HCT116 (cell line): ENCODE data around the gene DDX27. TPM values are rescaled to one million over a fixed set of nuclear protein-coding genes. Genes with fewer than 3 reads are reported as not detected.

Source experiments
- ATAC-seq: fragments of 200-7000 bp; cut with Tn5 transposase; 2 replicates; pipeline ENCODE4 v1.9.1; 2020; ENCODE audit warnings: mild to moderate bottlenecking, moderate library complexity
- BruUV-seq: library from RNA; stranded (reverse); fragments of 400-500 nt; replicated peaks from 2 replicates; lab custom pipeline; 2021; lab: Mats Ljungman, UMichigan
- CTCF ChIA-PET: fragments of 300-600 bp; sonication (Branson Sonifier 250); formaldehyde crosslinking; loops from one replicate; lab custom pipeline; 2021; ENCODE audit warnings: antibody characterized with exemption; lab: Charles Lee
- POLR2A ChIA-PET: fragments of 300-600, 350-600 bp; sonication (Branson Sonifier 250); formaldehyde crosslinking; loops from one replicate; lab custom pipeline; 2021; ENCODE audit warnings: antibody characterized with exemption; lab: Charles Lee
- RAD21 ChIA-PET, 2 experiments: fragments of 300-600 bp; sonication (Branson Sonifier 250); formaldehyde crosslinking; loops; one replicate each; lab custom pipeline; 2023; ENCODE audit warnings: low total read pairs in 2 of 2; ENCODE audit not compliant: uncharacterized antibody in 2 of 2, unreplicated experiment in 2 of 2, low non-redundant PET in 1 of 2; lab: Charles Lee
- DNase-seq: peaks from one replicate; pipeline ENCODE4 v3.0.0-alpha.2; 2010; ENCODE audit warnings: low read depth, low spot score
- H2AFZ ChIP-seq: fragments of 200-600 bp; shearing (Covaris generic), sonication (generic); 2 replicates; pipeline ENCODE4 v1.6.1; 2017; ENCODE audit warnings: low read depth, mixed run types, mixed read lengths, antibody characterized with exemption, low read length; ENCODE audit not compliant: poor library complexity, severe bottlenecking
- H3K27ac ChIP-seq: 2 replicates; pipeline ENCODE4 v1.5.1; 2012; ENCODE audit warnings: low read depth, low read length
- H3K27me3 ChIP-seq: fragments of 200-600 bp; sonication (generic); 2 replicates; pipeline ENCODE4 v1.6.1; 2016; ENCODE audit warnings: mixed run types, low read length, mixed read lengths; ENCODE audit not compliant: insufficient read depth
- H3K36me3 ChIP-seq, 2 experiments: fragments of 200-500 bp in 1 of 2; fragments of 200-600 bp in 1 of 2; sonication (Bioruptor generic) in 1 of 2; sonication (generic) in 1 of 2; 2 replicates each; pipeline versions ENCODE4 v1.5.1 to v1.6.1; 2014 to 2016; ENCODE audit warnings: low read length in 2 of 2, inconsistent platforms in 1 of 2, mixed read lengths in 1 of 2, mixed run types in 1 of 2; ENCODE audit not compliant: insufficient read depth in 2 of 2, control insufficient read depth in 1 of 2
- H3K4me1 ChIP-seq, 2 experiments: fragments of 200-600 bp in 1 of 2; sonication (generic) in 1 of 2; 2 replicates each; pipeline versions ENCODE4 v1.5.1 to v1.6.1; 2012 to 2017; ENCODE audit warnings: low read length in 2 of 2, inconsistent platforms in 1 of 2, mild to moderate bottlenecking in 1 of 2, mixed read lengths in 1 of 2, mixed run types in 1 of 2, moderate library complexity in 1 of 2; ENCODE audit not compliant: insufficient read depth in 2 of 2, control insufficient read depth in 1 of 2
- H3K4me2 ChIP-seq: fragments of 200-600 bp; sonication (generic); 2 replicates; pipeline ENCODE4 v1.6.1; 2017; ENCODE audit warnings: mixed run types, low read length, mixed read lengths
- H3K4me3 ChIP-seq, 2 experiments: fragments of 200-600 bp in 1 of 2; sonication (generic) in 1 of 2; replicated peaks in 1 of 2; 2 replicates each; pipeline ENCODE4 v1.5.1; 2011 to 2016; ENCODE audit warnings: low read length in 2 of 2, control low read depth in 1 of 2, low read depth in 1 of 2, mild to moderate bottlenecking in 1 of 2, mixed read lengths in 1 of 2, mixed run types in 1 of 2
- H3K79me2 ChIP-seq: fragments of 200-600 bp; sonication (generic); 2 replicates; pipeline ENCODE4 v1.6.1; 2017; ENCODE audit warnings: mild to moderate bottlenecking, mixed run types, low read length, moderate library complexity, mixed read lengths; ENCODE audit not compliant: insufficient read depth
- H3K9ac ChIP-seq: fragments of 200-600 bp; sonication (generic); 2 replicates; pipeline ENCODE4 v1.6.1; 2016; ENCODE audit warnings: low read length, mixed read lengths
- H3K9me2 ChIP-seq: fragments of 200-600 bp; sonication (generic), shearing (Covaris generic); 2 replicates; pipeline ENCODE4 v1.6.1; 2017; ENCODE audit warnings: mixed run types, mild to moderate bottlenecking, moderate library complexity; ENCODE audit not compliant: insufficient read depth
- H3K9me3 ChIP-seq, 2 experiments: fragments of 200-500 bp in 1 of 2; fragments of 200-600 bp in 1 of 2; sonication (Bioruptor generic) in 1 of 2; sonication (generic) in 1 of 2; 2 replicates each; pipeline ENCODE4 v1.6.1; 2014 to 2017; ENCODE audit warnings: low read length in 2 of 2, mixed read lengths in 2 of 2, inconsistent platforms in 1 of 2, low read depth in 1 of 2, mild to moderate bottlenecking in 1 of 2, mixed run types in 1 of 2, moderate library complexity in 1 of 2; ENCODE audit not compliant: control insufficient read depth in 1 of 2, insufficient read depth in 1 of 2
- H4K20me1 ChIP-seq: fragments of 200-600 bp; sonication (generic), shearing (Covaris generic); 2 replicates; pipeline ENCODE4 v1.6.1; 2017; ENCODE audit warnings: mixed run types, mild to moderate bottlenecking, moderate library complexity; ENCODE audit not compliant: insufficient read depth
- CEBPB ChIP-seq: IDR thresholded peaks from 2 replicates; pipeline ENCODE4 v1.6.1; 2012; ENCODE audit warnings: low read depth
- CTCF ChIP-seq, 3 experiments: fragments of 200-600 bp in 1 of 3; sonication (generic) in 1 of 3; IDR thresholded peaks in 2 of 3; conservative IDR thresholded peaks in 1 of 3; 2 replicates each; pipeline ENCODE4 v1.5.1; 2012 to 2017; ENCODE audit warnings: low read depth in 2 of 3, low read length in 2 of 3, antibody characterized with exemption in 1 of 3, borderline replicate concordance in 1 of 3, control low read depth in 1 of 3, mild to moderate bottlenecking in 1 of 3, mixed read lengths in 1 of 3, mixed run types in 1 of 3, moderate library complexity in 1 of 3; ENCODE audit not compliant: insufficient read depth in 1 of 3
- EGR1 ChIP-seq: IDR thresholded peaks from 2 replicates; pipeline ENCODE4 v1.6.1; 2012; ENCODE audit warnings: low read depth
- ELF1 ChIP-seq: IDR thresholded peaks from 2 replicates; pipeline ENCODE4 v1.6.1; 2012; ENCODE audit warnings: low read depth, borderline replicate concordance
- EZH2 ChIP-seq: fragments of 200-600 bp; sonication (generic); IDR thresholded peaks from 2 replicates; pipeline ENCODE4 v1.6.1; 2017; ENCODE audit warnings: antibody characterized with exemption, mixed run types
- EZH2phosphoT487 ChIP-seq: fragments of 200-600 bp; IDR thresholded peaks from 2 replicates; pipeline ENCODE4 v1.6.1; 2018; ENCODE audit warnings: antibody characterized with exemption, borderline replicate concordance
- FOSL1 ChIP-seq: IDR thresholded peaks from 2 replicates; pipeline ENCODE4 v1.6.1; 2012; ENCODE audit warnings: low read depth
- POLR2A ChIP-seq: IDR thresholded peaks from 2 replicates; pipeline ENCODE4 v1.7.0; 2011; ENCODE audit warnings: borderline replicate concordance; ENCODE audit not compliant: insufficient read depth, insufficient read length; ENCODE audit errors: extremely low read depth
- POLR2AphosphoS5 ChIP-seq: IDR thresholded peaks from 2 replicates; pipeline ENCODE4 v1.6.1; 2011; ENCODE audit warnings: mild to moderate bottlenecking, low read depth, low read length, moderate library complexity
- RAD21 ChIP-seq: IDR thresholded peaks from 2 replicates; pipeline ENCODE4 v1.6.1; 2012; ENCODE audit warnings: low read depth, mild to moderate bottlenecking
- REST ChIP-seq: IDR thresholded peaks from 2 replicates; pipeline ENCODE4 v1.6.1; 2012; ENCODE audit warnings: low read depth
- SIN3A ChIP-seq: IDR thresholded peaks from 2 replicates; pipeline ENCODE4 v1.6.1; 2012; ENCODE audit warnings: low read depth
- SP1 ChIP-seq: IDR thresholded peaks from 2 replicates; pipeline ENCODE4 v1.6.1; 2012; ENCODE audit warnings: low read depth
- TCF7L2 ChIP-seq: IDR thresholded peaks from 2 replicates; pipeline ENCODE4 v1.7.0; 2011; ENCODE audit warnings: borderline replicate concordance, inconsistent platforms; ENCODE audit not compliant: insufficient read depth, insufficient read length; ENCODE audit errors: extremely low read depth
- YY1 ChIP-seq: IDR thresholded peaks from 2 replicates; pipeline ENCODE4 v1.6.1; 2011; ENCODE audit warnings: low read length, low read depth, moderate library complexity, mild to moderate bottlenecking; ENCODE audit not compliant: insufficient replicate concordance; ENCODE audit errors: extremely low read depth
- ZFX ChIP-seq: fragments of 450-650 bp; IDR thresholded peaks from 2 replicates; pipeline ENCODE4 v1.6.1; 2017
- intact Hi-C: fragments of 100-400 bp; cut with micrococcal nuclease; formaldehyde crosslinking; loops from 2 replicates; pipeline ENCODE4 v1.10.0; 2022
- total RNA-seq: library from RNA; stranded (reverse); gene quantifications from one replicate; pipeline ENCODE4 v1.2.1, GENCODE V29; 2021; ENCODE audit not compliant: unreplicated experiment
- TF ChIP-seq, protein P1 (sequence below): IDR thresholded peaks from 2 replicates; pipeline ENCODE4 v1.6.1; 2012
- TF ChIP-seq, protein P2 (sequence below): IDR thresholded peaks from 2 replicates; pipeline ENCODE4 v1.6.1; 2011; ENCODE audit warnings: mild to moderate bottlenecking, low read length, moderate library complexity; ENCODE audit not compliant: insufficient replicate concordance; ENCODE audit errors: extremely low read depth

The DDX27 gene
- total RNA-seq, 1 experiment from 2014 or later = 32.1 TPM

DNA sequence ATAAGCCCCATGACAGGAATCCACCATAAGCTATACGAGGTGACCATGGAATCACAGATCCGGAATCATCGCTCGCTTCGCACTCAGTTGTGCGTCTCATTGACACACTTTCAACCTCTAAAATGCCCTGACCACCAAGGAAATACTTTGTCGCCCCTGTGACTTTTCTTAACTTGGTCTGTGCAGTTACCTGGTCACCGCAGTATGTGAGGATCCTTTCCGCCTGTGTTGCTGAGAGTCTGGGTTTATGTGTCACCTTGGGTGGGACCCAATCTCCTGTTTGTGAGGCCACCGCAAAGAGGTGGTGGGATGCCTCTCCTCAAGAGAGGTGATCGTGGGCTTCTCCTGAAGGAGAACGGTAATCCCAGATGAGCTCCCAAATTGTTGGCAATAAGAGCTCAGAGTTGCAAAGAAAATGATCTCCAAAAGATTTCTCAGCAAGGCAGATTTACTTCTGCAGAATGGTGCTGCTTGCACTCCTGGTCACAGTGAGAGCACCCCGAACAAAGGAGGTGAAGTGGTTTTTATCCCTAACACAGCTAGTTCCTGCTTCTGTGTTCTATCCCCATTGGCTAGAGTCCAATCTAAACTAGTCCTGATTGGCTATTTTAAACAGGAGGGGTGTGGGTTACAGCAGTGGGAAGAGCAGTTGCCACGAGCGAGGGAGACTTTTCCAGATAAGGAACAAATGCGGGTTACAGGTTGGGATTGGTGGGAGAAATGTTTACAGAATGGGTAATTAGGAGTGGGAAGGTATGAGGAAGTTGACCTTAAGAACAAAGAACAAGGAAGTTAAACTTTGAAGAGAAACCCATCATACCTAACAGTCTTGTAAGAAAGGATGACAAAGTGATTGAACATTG is 67.7 kb downstream of the DDX27 start:
- H3K9ac ChIP-seq = peak overlapping the region; percentile 12; the same call in 1 of the 2 replicates
- H3K9me2 ChIP-seq = no peaks in the 10 kb centered on the region
- no TSS peak for BruUV-seq
- peaks cover 87% of the 10 kb centered on the region for H4K20me1 ChIP-seq
- H3K27ac ChIP-seq = peak overlapping the region; percentile 38; the same call in 1 of the 2 replicates
- intact Hi-C loops = no loop called here
- H3K4me2 ChIP-seq = peak overlapping the region; percentile 7; the same call in 1 of the 2 replicates
- no peaks in the 10 kb centered on the region for H3K9me3 ChIP-seq
- no peak overlapping the region for H2AFZ ChIP-seq
- DNase-seq (no peak), ATAC-seq (no peak)
- H3K27me3 ChIP-seq = no peaks in the 10 kb centered on the region
- H3K79me2 ChIP-seq = peaks cover 66% of the 10 kb centered on the region
- ChIA-PET RAD21 (no interaction called here), POLR2A (interaction anchor here (0.6 to 3.2 kb wide), 4 partner anchors 9 to 915 kb away, joined by 3 to 15 read pairs (median 3); partner anchors contain the start of gene ZNFX1), CTCF (interaction anchor here (1.5 kb wide), 1 partner anchor 70 kb away, joined by 4 read pairs; no protein-coding TSS in a partner anchor)
- H3K4me1 ChIP-seq = peaks cover 34 to 67% of the 10 kb centered on the region in 2 experiments; a peak in 3 of 4 replicates
- peaks cover 71 to 74% of the 10 kb centered on the region in 2 experiments for H3K36me3 ChIP-seq
- H3K4me3 ChIP-seq = no peak overlapping the region
- TF ChIP-seq SIN3A = no peak
- peak; percentile 22; the same call in 1 of the 2 replicates for TF ChIP-seq ELF1
- TF ChIP-seq EZH2 = no peak
- TF ChIP-seq, protein P1, sequence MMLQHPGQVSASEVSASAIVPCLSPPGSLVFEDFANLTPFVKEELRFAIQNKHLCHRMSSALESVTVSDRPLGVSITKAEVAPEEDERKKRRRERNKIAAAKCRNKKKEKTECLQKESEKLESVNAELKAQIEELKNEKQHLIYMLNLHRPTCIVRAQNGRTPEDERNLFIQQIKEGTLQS = no peak
- no peak for TF ChIP-seq SP1
- TF ChIP-seq CTCF (IDR thresholded peaks at IDR 0.05 in 2 of 3, conservative IDR thresholded peaks at IDR 0.05 in 1 of 3; ENCODE audit: borderline replicate concordance in 1 of 3, insufficient read depth in 1 of 3, low read depth in 2 of 3, low read length in 2 of 3) = no peak
- TF ChIP-seq, protein P2, sequence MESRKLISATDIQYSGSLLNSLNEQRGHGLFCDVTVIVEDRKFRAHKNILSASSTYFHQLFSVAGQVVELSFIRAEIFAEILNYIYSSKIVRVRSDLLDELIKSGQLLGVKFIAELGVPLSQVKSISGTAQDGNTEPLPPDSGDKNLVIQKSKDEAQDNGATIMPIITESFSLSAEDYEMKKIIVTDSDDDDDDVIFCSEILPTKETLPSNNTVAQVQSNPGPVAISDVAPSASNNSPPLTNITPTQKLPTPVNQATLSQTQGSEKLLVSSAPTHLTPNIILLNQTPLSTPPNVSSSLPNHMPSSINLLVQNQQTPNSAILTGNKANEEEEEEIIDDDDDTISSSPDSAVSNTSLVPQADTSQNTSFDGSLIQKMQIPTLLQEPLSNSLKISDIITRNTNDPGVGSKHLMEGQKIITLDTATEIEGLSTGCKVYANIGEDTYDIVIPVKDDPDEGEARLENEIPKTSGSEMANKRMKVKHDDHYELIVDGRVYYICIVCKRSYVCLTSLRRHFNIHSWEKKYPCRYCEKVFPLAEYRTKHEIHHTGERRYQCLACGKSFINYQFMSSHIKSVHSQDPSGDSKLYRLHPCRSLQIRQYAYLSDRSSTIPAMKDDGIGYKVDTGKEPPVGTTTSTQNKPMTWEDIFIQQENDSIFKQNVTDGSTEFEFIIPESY = no peak
- TF ChIP-seq POLR2AphosphoS5 = peak; percentile 3; the same call in 1 of the 2 replicates
- TF ChIP-seq EZH2phosphoT487 = no peak
- no peak for TF ChIP-seq FOSL1
- TF ChIP-seq REST = no peak
- no peak for TF ChIP-seq YY1
- TF ChIP-seq TCF7L2 = no peak
- TF ChIP-seq CEBPB = no peak
- TF ChIP-seq ZFX = no peak
- no peak for TF ChIP-seq RAD21
- TF ChIP-seq EGR1 = no peak
- no peak for TF ChIP-seq POLR2A
